Epithelial cell of prostate (primary cell): ENCODE measurements around the gene AK8.

Experiments used
- DNase-seq: peaks from one replicate; pipeline ENCODE4 v3.0.0-alpha.2; 2011; ENCODE audit warnings: low read depth, low spot score
- H3K27ac ChIP-seq: fragments of 450-650 bp; 2 replicates; pipeline ENCODE4 v1.5.1; 2017; ENCODE audit warnings: mild to moderate bottlenecking

The AK8 gene

GRCh38 chr9:132753593-132753880 is 124.5 kb downstream of the AK8 start:
- H3K27ac ChIP-seq, result no peak overlapping the region
- DNase-seq, result no peak

- DNase-seq, result no peak
- H3K27ac ChIP-seq, result no peak overlapping the region
These were observed 125.0 kb downstream of the AK8 start for GRCh38 chr9:132752877-132753592.

- no peak overlapping the region for H3K27ac ChIP-seq
- DNase-seq, result no peak
These were observed 127.4 kb downstream of the AK8 start for GRCh38 chr9:132750668-132751067.

GRCh38 chr9:132749306-132749705 is 128.8 kb downstream of the AK8 start:
- DNase-seq, result no peak
- H3K27ac ChIP-seq, result no peak overlapping the region

GRCh38 chr9:132748450-132748849 is 129.6 kb downstream of the AK8 start:
- DNase-seq, result no peak
- H3K27ac ChIP-seq, result no peak overlapping the region

- no peak for DNase-seq
- H3K27ac ChIP-seq, result no peak overlapping the region
These were observed 132.1 kb downstream of the AK8 start for GRCh38 chr9:132745756-132746709.

- DNase-seq, result no peak
- H3K27ac ChIP-seq, result no peak overlapping the region
These were observed 133.0 kb downstream of the AK8 start for GRCh38 chr9:132744881-132745755.

- no peak for DNase-seq
- H3K27ac ChIP-seq, result no peak overlapping the region
These were observed 134.1 kb downstream of the AK8 start for GRCh38 chr9:132743931-132744479.

GRCh38 chr9:132742821-132743311 is 135.2 kb downstream of the AK8 start:
- no peak overlapping the region for H3K27ac ChIP-seq
- no peak for DNase-seq

GRCh38 chr9:132740526-132741309 is 137.4 kb downstream of the AK8 start:
- H3K27ac ChIP-seq, result no peak overlapping the region
- no peak for DNase-seq

GRCh38 chr9:132739710-132740310 is 138.3 kb downstream of the AK8 start:
- DNase-seq, result no peak
- no peak overlapping the region for H3K27ac ChIP-seq

GRCh38 chr9:132733260-132733815 is 144.7 kb downstream of the AK8 start:
- DNase-seq, result no peak
- no peak overlapping the region for H3K27ac ChIP-seq

- no peak overlapping the region for H3K27ac ChIP-seq
- no peak for DNase-seq
These were observed 145.5 kb downstream of the AK8 start for GRCh38 chr9:132732326-132733259.

GRCh38 chr9:132731230-132731629 is 146.9 kb downstream of the AK8 start:
- peak overlapping the region; percentile 66 for H3K27ac ChIP-seq
- no peak for DNase-seq

GRCh38 chr9:132730054-132731033 is 147.7 kb downstream of the AK8 start:
- H3K27ac ChIP-seq, result peak overlapping the region; percentile 66
- DNase-seq, result no peak

- H3K27ac ChIP-seq, result peak overlapping the region; percentile 66
These were observed 148.7 kb downstream of the AK8 start for GRCh38 chr9:132729235-132729890.

More at GRCh38 chr9:132729235-132729890, 148.7 kb downstream of the AK8 start:
- no peak for DNase-seq
